Eye (tissue), 1 donor: ENCODE results near the gene ZNF90.
A peak's percentile ranks its signal among the peaks of the same experiment; 100 is the strongest.
"Not testable (repeated sequence)": the region's sequence is repeated elsewhere in the genome, so short reads cannot be mapped to it uniquely, and the experiment has no call there.

Experiments
- DNase-seq: peaks from one replicate; pipeline ENCODE4 v3.0.0-alpha.2; 2015

The ZNF90 gene

GRCh38 chr19:20107301-20107700 is 29.5 kb downstream of the ZNF90 start:
- DNase-seq: no peak

- DNase-seq: not testable (repeated sequence)
These were observed 40.5 kb downstream of the ZNF90 start for GRCh38 chr19:20118064-20118839.

GRCh38 chr19:20124879-20125278 is 47.1 kb downstream of the ZNF90 start:
- no peak for DNase-seq

- DNase-seq: not testable (repeated sequence)
These were observed 55.1 kb downstream of the ZNF90 start for GRCh38 chr19:20132933-20133332.

- not testable (repeated sequence) for DNase-seq
These were observed 59.9 kb downstream of the ZNF90 start for GRCh38 chr19:20137714-20138113.

GRCh38 chr19:20151617-20152145 is 73.9 kb downstream of the ZNF90 start:
- peak; percentile 42 for DNase-seq

- peak; percentile 25 for DNase-seq
These were observed 74.7 kb downstream of the ZNF90 start for GRCh38 chr19:20152506-20152905.

GRCh38 chr19:20153281-20153680 is 75.5 kb downstream of the ZNF90 start:
- DNase-seq: no peak

GRCh38 chr19:20154636-20155035 is 76.8 kb downstream of the ZNF90 start:
- no peak for DNase-seq

- no peak for DNase-seq
These were observed 85.0 kb downstream of the ZNF90 start for GRCh38 chr19:20162821-20163220.

- DNase-seq: no peak
These were observed 86.7 kb downstream of the ZNF90 start for GRCh38 chr19:20164456-20164855.

GRCh38 chr19:20165971-20166592 is 88.3 kb downstream of the ZNF90 start:
- no peak for DNase-seq

- peak; percentile 99 for DNase-seq
These were observed 89.3 kb downstream of the ZNF90 start, which contains the start of gene ZNF486 for GRCh38 chr19:20167020-20167644. Gene ZNF486 (plus strand): TSS chr19:20167214. CDS start chr19:20167331, 117 bp downstream.

GRCh38 chr19:20167651-20168122 is 89.9 kb downstream of the ZNF90 start:
- no peak for DNase-seq
